Loucy (cell line): ENCODE measurements around the gene ZNF805.
A peak's percentile ranks its signal among the peaks of the same experiment; 100 is the strongest.
"Not testable (repeated sequence)": the region's sequence is repeated elsewhere in the genome, so short reads cannot be mapped to it uniquely, and the experiment has no call there.

Experiments
- H2AFZ ChIP-seq: fragments of 200-600 bp; sonication (generic); 2 replicates; pipeline ENCODE4 v1.6.0; 2016; ENCODE audit warnings: antibody characterized with exemption, mild to moderate bottlenecking, low read length, moderate library complexity
- H3F3A ChIP-seq: fragments of 200-600 bp; 2 replicates; pipeline ENCODE4 v1.6.0; 2016; ENCODE audit warnings: antibody characterized with exemption, low read depth, mild to moderate bottlenecking
- H3K27me3 ChIP-seq: fragments of 200-600 bp; sonication (generic); 2 replicates; pipeline ENCODE4 v1.6.1; 2014; ENCODE audit warnings: low read length, mild to moderate bottlenecking; ENCODE audit not compliant: insufficient read depth, poor library complexity, severe bottlenecking
- H3K36me3 ChIP-seq: fragments of 200-600 bp; sonication (generic); 2 replicates; pipeline ENCODE4 v1.6.1; 2016; ENCODE audit warnings: low read length; ENCODE audit not compliant: insufficient read depth
- H3K4me1 ChIP-seq: fragments of 200-600 bp; sonication (generic); 2 replicates; pipeline ENCODE4 v1.5.1; 2014; ENCODE audit warnings: low read length, mild to moderate bottlenecking; ENCODE audit not compliant: insufficient read depth, poor library complexity, severe bottlenecking
- H3K4me2 ChIP-seq: fragments of 200-600 bp; sonication (generic); 2 replicates; pipeline ENCODE4 v1.6.0; 2014; ENCODE audit warnings: antibody characterized with exemption, low read length, low read depth, mild to moderate bottlenecking; ENCODE audit not compliant: poor library complexity, severe bottlenecking
- H3K4me3 ChIP-seq: fragments of 200-600 bp; sonication (generic); 2 replicates; pipeline ENCODE4 v1.5.1; 2014; ENCODE audit warnings: low read length, mild to moderate bottlenecking, mixed read lengths; ENCODE audit not compliant: poor library complexity, severe bottlenecking
- H3K79me2 ChIP-seq: fragments of 200-600 bp; sonication (generic); 2 replicates; pipeline ENCODE4 v1.6.1; 2014; ENCODE audit warnings: low read length; ENCODE audit not compliant: insufficient read depth
- H3K9ac ChIP-seq: fragments of 200-600 bp; sonication (generic); 2 replicates; pipeline ENCODE4 v1.6.0; 2014; ENCODE audit warnings: mild to moderate bottlenecking, low read depth, low read length, moderate library complexity; ENCODE audit not compliant: poor library complexity, severe bottlenecking
- H3K9me2 ChIP-seq: fragments of 200-600 bp; sonication (generic); replicated peaks from 2 replicates; pipeline ENCODE4 v1.6.1; 2016; ENCODE audit warnings: low read depth, low read length, mixed read lengths
- H3K9me3 ChIP-seq: fragments of 200-600 bp; sonication (generic); 2 replicates; pipeline ENCODE4 v1.6.1; 2014; ENCODE audit warnings: mild to moderate bottlenecking, antibody characterized with exemption, low read length, low read depth; ENCODE audit not compliant: insufficient read depth
- H4K20me1 ChIP-seq: fragments of 200-600 bp; sonication (generic); 2 replicates; pipeline ENCODE4 v1.6.0; 2014; ENCODE audit warnings: antibody characterized with exemption, low read length, mild to moderate bottlenecking; ENCODE audit not compliant: insufficient read depth, poor library complexity, severe bottlenecking
- CTCF ChIP-seq: fragments of 200-600 bp; sonication (generic); conservative IDR thresholded peaks from 2 replicates; pipeline ENCODE4 v1.5.1; 2014; ENCODE audit warnings: mild to moderate bottlenecking, antibody characterized with exemption, low read length
- EZH2phosphoT487 ChIP-seq: fragments of 200-600 bp; IDR thresholded peaks from 2 replicates; pipeline ENCODE4 v1.6.1; 2018; ENCODE audit warnings: antibody characterized with exemption, mild to moderate bottlenecking, moderate library complexity, borderline replicate concordance

Gene ZNF805

DNA sequence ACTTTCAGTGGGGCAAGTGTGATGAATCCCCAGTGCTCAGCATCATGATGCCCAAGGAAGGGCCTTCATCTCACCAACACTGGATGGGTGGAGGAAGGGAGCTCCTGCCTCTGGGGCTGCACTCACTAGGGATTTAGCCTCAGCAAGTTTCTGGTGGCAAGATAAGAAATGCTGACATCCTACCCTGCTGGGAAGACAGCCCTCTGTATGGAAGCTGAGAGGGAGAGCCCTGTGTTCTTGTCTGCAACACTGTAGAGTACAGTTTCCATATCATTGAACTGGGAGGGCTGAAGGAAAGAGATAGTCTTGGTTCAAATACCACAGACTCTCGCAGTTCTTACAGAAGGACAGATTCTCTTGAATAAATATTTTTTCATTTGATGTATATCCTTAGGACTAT is 32.6 kb downstream of the ZNF805 start:
- no peak overlapping the region for H2AFZ ChIP-seq
- H4K20me1 ChIP-seq: no peaks in the 10 kb centered on the region
- no peak overlapping the region for H3K4me2 ChIP-seq
- H3K9ac ChIP-seq: no peak overlapping the region
- no peaks in the 10 kb centered on the region for H3K79me2 ChIP-seq
- no peaks in the 10 kb centered on the region for H3K9me3 ChIP-seq
- no peaks in the 10 kb centered on the region for H3K36me3 ChIP-seq
- no peaks in the 10 kb centered on the region for H3K27me3 ChIP-seq
- TF ChIP-seq EZH2phosphoT487 (no peak), CTCF (no peak)
- no peaks in the 10 kb centered on the region for H3K4me1 ChIP-seq
- H3K4me3 ChIP-seq: no peak overlapping the region
- no peaks in the 10 kb centered on the region for H3F3A ChIP-seq
- H3K9me2 ChIP-seq: no peaks in the 10 kb centered on the region

- Histone ChIP-seq H3F3A (no peaks in the 10 kb centered on the region), H3K9ac (no peak overlapping the region), H3K27me3 (no peaks in the 10 kb centered on the region), H3K79me2 (peaks cover 15% of the 10 kb centered on the region), H2AFZ (no peak overlapping the region), H3K36me3 (no peaks in the 10 kb centered on the region), H3K4me1 (no peaks in the 10 kb centered on the region), H3K4me3 (no peak overlapping the region), H3K9me3 (no peaks in the 10 kb centered on the region), H3K9me2 (no peaks in the 10 kb centered on the region), H4K20me1 (peaks cover 11% of the 10 kb centered on the region), H3K4me2 (no peak overlapping the region)
- no peak for TF ChIP-seq CTCF
- TF ChIP-seq EZH2phosphoT487: no peak
Observed at GRCh38 chr19:57276430-57276829, 36.0 kb downstream of the ZNF805 start.

DNA sequence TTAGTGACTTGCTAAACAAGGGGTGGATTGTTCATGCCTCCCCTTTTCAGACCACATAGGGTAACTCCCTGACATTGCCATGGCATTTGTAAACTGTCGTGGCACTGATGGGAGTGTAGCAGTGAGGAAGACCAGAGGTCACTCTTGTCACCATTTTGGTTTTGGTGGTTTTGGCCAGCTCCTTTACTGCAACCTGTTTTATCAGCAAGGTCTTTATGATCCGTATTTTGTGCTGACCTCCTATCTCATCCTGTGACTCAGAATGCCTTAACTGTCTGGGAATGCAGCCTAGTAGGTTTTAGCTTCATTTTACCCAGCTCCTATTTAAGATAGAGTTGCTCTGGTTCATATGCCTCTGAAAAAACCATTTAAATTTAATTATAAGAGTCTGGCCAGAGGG is 38.0 kb downstream of the ZNF805 start:
- Histone ChIP-seq H3K4me2 (peak overlapping the region; percentile 80), H4K20me1 (peaks cover 29% of the 10 kb centered on the region), H3K4me1 (peaks cover 12% of the 10 kb centered on the region), H3K79me2 (peaks cover 36% of the 10 kb centered on the region)
- H3K9ac ChIP-seq, H3K4me3 ChIP-seq, H3K36me3 ChIP-seq, H3K9me3 ChIP-seq, H2AFZ ChIP-seq, H3F3A ChIP-seq, H3K27me3 ChIP-seq, H3K9me2 ChIP-seq: not testable (repeated sequence)

GRCh38 chr19:57279418-57280164 is 39.2 kb downstream of the ZNF805 start:
- H3K9me2 ChIP-seq: no peaks in the 10 kb centered on the region
- peak overlapping the region; percentile 80 for H3K4me2 ChIP-seq
- peak overlapping the region; percentile 94 for H3K9ac ChIP-seq
- H3K27me3 ChIP-seq: no peaks in the 10 kb centered on the region
- no peak for TF ChIP-seq EZH2phosphoT487
- TF ChIP-seq CTCF: peak; percentile 40; the same call in 1 of the 2 replicates
- peak overlapping the region; percentile 92 for H3K4me3 ChIP-seq
- H3F3A ChIP-seq: no peaks in the 10 kb centered on the region
- H2AFZ ChIP-seq: peak overlapping the region; percentile 81
- H4K20me1 ChIP-seq: peaks cover 35% of the 10 kb centered on the region
- no peaks in the 10 kb centered on the region for H3K9me3 ChIP-seq
- H3K4me1 ChIP-seq: peaks cover 12% of the 10 kb centered on the region
- peaks cover 7% of the 10 kb centered on the region; the same call in 1 of the 2 replicates for H3K36me3 ChIP-seq
- H3K79me2 ChIP-seq: peaks cover 45% of the 10 kb centered on the region
